K562 (cell line): ENCODE measurements around the gene GPR68. TPM values are rescaled to one million over a fixed set of nuclear protein-coding genes. Genes with fewer than 3 reads are reported as not detected.

Source experiments
- CBX5 ChIP-seq: IDR thresholded peaks from 2 replicates; pipeline ENCODE4 v1.6.1; 2014; ENCODE audit warnings: low read depth, borderline replicate concordance
- CSDE1 ChIP-seq, 2 experiments: fragments of 450-650 bp; IDR thresholded peaks; 2 replicates each; pipeline ENCODE4 v1.6.1; 2016; ENCODE audit warnings: mild to moderate bottlenecking in 1 of 2
- HEY1 ChIP-seq: fragments of 250-450 bp; sonication (Bioruptor Pico); IDR thresholded peaks from 2 replicates; pipeline ENCODE4 v1.5.0; 2020; ENCODE audit warnings: mild to moderate bottlenecking, moderate library complexity, borderline replicate concordance
- HSF4 ChIP-seq: fragments of 250-450 bp; sonication (Bioruptor Pico); IDR thresholded peaks from 2 replicates; pipeline ENCODE4 v2.1.2; 2022; ENCODE audit warnings: mild to moderate bottlenecking, moderate library complexity, borderline replicate concordance
- KAT8 ChIP-seq: fragments of 450-650 bp; IDR thresholded peaks from 2 replicates; pipeline ENCODE4 v1.6.1; 2016; ENCODE audit warnings: low read depth, mild to moderate bottlenecking
- KLF16 ChIP-seq: IDR thresholded peaks from 2 replicates; pipeline ENCODE4 v1.6.1; 2016; ENCODE audit warnings: antibody characterized with exemption
- KLF6 ChIP-seq: fragments of 250-450 bp; sonication (Bioruptor Pico); IDR thresholded peaks from 2 replicates; pipeline ENCODE4 v1.4.0; 2020; ENCODE audit warnings: mild to moderate bottlenecking, moderate library complexity, borderline replicate concordance
- PCBP1 ChIP-seq: fragments of 200-400 bp; formaldehyde crosslinking; IDR thresholded peaks from 2 replicates; pipeline ENCODE4 v1.6.1; 2018; ENCODE audit warnings: mild to moderate bottlenecking, low read depth, low read length; ENCODE audit not compliant: poor library complexity, severe bottlenecking
- RCOR1 ChIP-seq, 2 experiments: IDR thresholded peaks; 2 replicates each; pipeline ENCODE4 v1.6.1; 2012; ENCODE audit warnings: low read depth in 2 of 2, low read length in 2 of 2, borderline replicate concordance in 1 of 2, improper control_type of control experiment in 1 of 2
- SAFB ChIP-seq: fragments of 200-400 bp; formaldehyde crosslinking; IDR thresholded peaks from 2 replicates; pipeline ENCODE4 v1.6.1; 2017; ENCODE audit warnings: low read depth, low read length, borderline replicate concordance
- SIN3B ChIP-seq: fragments of 450-650 bp; IDR thresholded peaks from 2 replicates; pipeline ENCODE4 v1.6.1; 2017; ENCODE audit warnings: low read depth, mild to moderate bottlenecking, moderate library complexity
- TAF9B ChIP-seq: fragments of 450-650 bp; IDR thresholded peaks from 2 replicates; pipeline ENCODE4 v1.6.1; 2018; ENCODE audit warnings: mild to moderate bottlenecking; ENCODE audit not compliant: partially characterized antibody
- ZBTB40 ChIP-seq, 2 experiments: fragments of 450-650 bp in 1 of 2; sonication (generic) in 1 of 2; formaldehyde crosslinking in 1 of 2; IDR thresholded peaks; 2 replicates each; pipeline versions ENCODE4 v1.7.1 to v1.9.0; 2016 to 2022; ENCODE audit warnings: inconsistent platforms in 1 of 2, mild to moderate bottlenecking in 1 of 2, missing genetic modification reagents in 1 of 2
- ZC3H11A ChIP-seq: IDR thresholded peaks from 2 replicates; pipeline ENCODE4 v1.6.1; 2012; ENCODE audit warnings: low read depth, low read length, improper control_type of control experiment
- ZNF133 ChIP-seq: fragments of 250-450 bp; sonication (Bioruptor Pico); IDR thresholded peaks from 2 replicates; pipeline ENCODE4 v1.4.0; 2020; ENCODE audit warnings: mild to moderate bottlenecking
- polyA plus RNA-seq, 8 experiments: library from polyadenylated mRNA; depleted of rRNA in 4 of 8; stranded (reverse) in 5 of 8; unstranded in 3 of 8; fragments of >200 nt; fragmentation: Nextera tagmentation in 2 of 8; fragmentation: Illumina TruSeq in 1 of 8; extraction: Ambion mirVana in 2 of 8; extraction: Trizol in 1 of 8; gene quantifications; 2 replicates each; pipeline versions ENCODE4 v1.2.1 to v1.2.3, GENCODE V29; 2011 to 2014; ENCODE audit warnings: inconsistent platforms in 1 of 8, missing spikeins in 1 of 8
- total RNA-seq, 7 experiments: library from RNA; depleted of rRNA in 6 of 7; stranded (reverse); fragments of >200 nt in 6 of 7; fragmentation: Illumina TruSeq in 2 of 7; extraction: Trizol in 2 of 7; gene quantifications; 2 replicates each; pipeline versions ENCODE4 v1.2.1 to v1.2.3, GENCODE V29; 2011 to 2021; ENCODE audit warnings: low replicate concordance in 1 of 7
- TF ChIP-seq, protein P1 (sequence below): fragments of 250-450 bp; sonication (Bioruptor Pico); IDR thresholded peaks from 2 replicates; pipeline ENCODE4 v1.5.0; 2021

Gene GPR68
- total and polyA plus RNA-seq, 9 of the 15 experiments (the other 6 are each of a cell fraction or from before 2014, with no cell fraction given), result 0.41 to 9.4 (median 3.7) TPM

GRCh38 chr14:91267965-91268437 is 23.5 kb upstream of the GPR68 start (continued):
- TF ChIP-seq ZBTB40 (IDR thresholded peaks at IDR 0.05), result no peak
- no peak for TF ChIP-seq ZBTB40 (CRISPR knock-in tag; IDR thresholded peaks at IDR 0.05)
- TF ChIP-seq, protein P1, sequence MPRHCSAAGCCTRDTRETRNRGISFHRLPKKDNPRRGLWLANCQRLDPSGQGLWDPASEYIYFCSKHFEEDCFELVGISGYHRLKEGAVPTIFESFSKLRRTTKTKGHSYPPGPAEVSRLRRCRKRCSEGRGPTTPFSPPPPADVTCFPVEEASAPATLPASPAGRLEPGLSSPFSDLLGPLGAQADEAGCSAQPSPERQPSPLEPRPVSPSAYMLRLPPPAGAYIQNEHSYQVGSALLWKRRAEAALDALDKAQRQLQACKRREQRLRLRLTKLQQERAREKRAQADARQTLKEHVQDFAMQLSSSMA (CRISPR knock-in tag), result no peak
- TF ChIP-seq RCOR1 (IDR thresholded peaks at IDR 0.05; ENCODE audit: borderline replicate concordance in 1 of 2, low read depth in 2 of 2, low read length in 2 of 2), result peak in 1 of 2 experiments; percentile 66; a peak in 2 of 4 replicates
- no peak for TF ChIP-seq PCBP1
- 0 out of 2 replicates have a peak, but pooled peaks have one; percentile 65 for TF ChIP-seq ZNF133
- peak; percentile 80 for TF ChIP-seq KLF16
- peak; percentile 98 for TF ChIP-seq KLF6 (CRISPR knock-in tag)
- TF ChIP-seq HSF4 (CRISPR knock-in tag), result peak; percentile 98
- TF ChIP-seq SAFB, result no peak
- peak; percentile 89 for TF ChIP-seq KAT8
- TF ChIP-seq TAF9B, result peak; percentile 32
- no peak for TF ChIP-seq SIN3B
- TF ChIP-seq ZC3H11A, result no peak; the same call in 1 of the 2 replicates
- TF ChIP-seq CSDE1 (IDR thresholded peaks at IDR 0.05), result 0 out of 4 replicates have a peak, but pooled peaks of 1 of the 2 experiments have one; percentile 36
- TF ChIP-seq HEY1 (CRISPR knock-in tag), result peak; percentile 82; the same call in 1 of the 2 replicates
- TF ChIP-seq CBX5, result no peak
